Fibroblast of villous mesenchyme (primary cell): Measurements from ENCODE around the gene PTGFRN. TPM values are rescaled to one million over a fixed set of nuclear protein-coding genes. Genes with fewer than 3 reads are reported as not detected.
"Not testable (repeated sequence)": the region's sequence is repeated elsewhere in the genome, so short reads cannot be mapped to it uniquely, and the experiment has no call there.

ENCODE experiments used
- DNase-seq: peaks from one replicate; pipeline ENCODE4 v3.0.0-alpha.2; 2010; ENCODE audit warnings: low read depth
- H3K4me3 ChIP-seq: 2 replicates; pipeline ENCODE4 v1.5.1; 2011; ENCODE audit warnings: low read depth, mild to moderate bottlenecking, low read length
- CTCF ChIP-seq: IDR thresholded peaks from 2 replicates; pipeline ENCODE4 v1.5.1; 2012; ENCODE audit warnings: low read depth, mild to moderate bottlenecking, low read length; ENCODE audit not compliant: insufficient read depth
- total RNA-seq: library from RNA; depleted of rRNA; stranded (reverse); fragments of >200 nt; gene quantifications from 2 replicates; pipeline ENCODE4 v1.2.3, GENCODE V29; 2012

PTGFRN gene
- total RNA-seq, 1 donor: 22.9 TPM

GRCh38 chr1:116933606-116934515 is 24.1 kb downstream of the PTGFRN start:
- no peak for DNase-seq
- no peak for TF ChIP-seq CTCF

DNA sequence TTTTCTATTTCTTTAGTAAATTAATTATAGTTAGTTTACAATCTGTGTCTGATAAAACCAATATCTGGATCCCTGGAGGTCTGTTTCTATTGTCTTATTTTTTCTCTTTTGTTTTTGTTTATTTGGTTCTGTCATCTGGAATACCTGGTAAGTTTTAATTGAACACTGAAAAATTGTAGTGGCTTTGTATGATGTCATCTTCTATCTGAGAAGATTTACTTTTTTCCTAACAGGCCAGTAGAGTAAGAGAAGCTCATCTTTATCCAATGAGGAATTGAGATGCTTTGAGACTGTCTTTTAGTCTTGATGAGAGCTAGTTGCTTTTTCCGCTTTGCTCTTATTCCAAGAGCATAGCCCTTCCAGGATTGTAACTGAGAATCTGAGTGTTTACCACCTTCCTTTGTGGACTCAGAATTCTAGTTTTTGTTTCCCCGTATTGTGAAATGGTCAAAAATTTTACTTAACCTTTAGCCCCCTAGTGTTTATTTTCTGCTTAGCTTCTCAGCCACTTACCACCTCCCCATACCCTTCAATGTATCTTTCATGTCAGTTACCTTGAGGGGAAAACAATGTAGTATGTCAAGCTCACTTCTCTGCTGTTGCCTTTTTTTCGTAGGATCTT is 25.0 kb downstream of the PTGFRN start:
- DNase-seq: peak; percentile 3
- peak; percentile 14 for TF ChIP-seq CTCF
- no peak overlapping the region for H3K4me3 ChIP-seq

More at GRCh38 chr1:116933606-116934515, 24.1 kb downstream of the PTGFRN start:
- no peak overlapping the region for H3K4me3 ChIP-seq

DNA sequence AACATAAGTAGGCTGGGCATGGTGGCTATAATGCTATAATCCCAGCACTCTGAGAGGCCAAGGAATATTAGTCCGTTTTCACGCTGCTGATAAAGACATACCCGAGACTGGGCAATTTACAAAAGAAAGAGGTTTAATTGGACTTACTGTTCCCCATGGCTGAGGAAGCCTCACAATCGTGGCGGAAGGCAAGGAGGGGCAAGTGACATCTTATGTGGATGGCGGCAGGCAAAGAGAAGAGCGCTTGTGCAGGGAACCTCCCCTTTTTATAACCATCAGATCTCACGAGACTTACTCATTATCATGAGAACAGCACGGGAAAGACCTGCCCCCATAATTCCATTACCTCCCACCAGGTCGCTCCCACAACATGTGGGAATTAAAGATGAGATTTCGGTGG is 28.5 kb downstream of the PTGFRN start:
- no peak for TF ChIP-seq CTCF
- H3K4me3 ChIP-seq: no peak overlapping the region
- no peak for DNase-seq

DNA sequence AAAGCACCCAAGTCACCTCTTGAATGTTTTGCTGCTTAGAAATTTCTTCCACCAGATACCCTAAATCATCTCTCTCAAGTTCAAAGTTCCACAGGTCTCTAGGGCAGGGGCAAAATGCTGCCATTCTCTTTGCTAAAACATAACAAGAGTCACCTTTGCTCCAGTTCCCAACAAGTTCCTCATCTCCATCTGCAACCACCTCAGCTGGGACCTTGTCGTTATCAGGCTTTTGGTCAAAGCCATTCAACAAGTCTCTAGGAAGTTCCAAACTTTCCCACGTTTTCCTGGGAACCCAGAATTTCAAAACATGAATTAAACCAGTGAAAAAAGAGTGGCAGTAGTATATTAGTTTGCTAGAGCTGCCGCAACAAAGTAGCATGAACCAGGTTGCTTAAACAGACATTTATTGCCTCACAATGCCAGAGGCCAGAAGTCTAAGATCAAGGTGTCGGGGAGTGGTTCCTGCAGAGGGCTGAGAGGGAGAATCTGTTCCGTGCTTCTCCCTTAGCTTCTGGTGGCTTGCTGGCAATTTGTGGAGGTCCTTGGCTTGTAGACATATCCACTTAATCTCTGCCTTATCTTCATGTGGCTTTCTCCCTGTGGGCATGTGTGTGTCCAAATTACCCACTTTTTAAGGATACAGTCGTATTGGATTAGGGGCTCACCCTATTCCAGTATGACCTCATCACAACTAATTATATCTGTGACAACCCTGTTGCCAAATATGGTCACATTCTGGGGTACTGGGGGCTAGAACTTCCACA is 30.2 kb downstream of the PTGFRN start:
- not testable (repeated sequence) for H3K4me3 ChIP-seq, DNase-seq

DNA sequence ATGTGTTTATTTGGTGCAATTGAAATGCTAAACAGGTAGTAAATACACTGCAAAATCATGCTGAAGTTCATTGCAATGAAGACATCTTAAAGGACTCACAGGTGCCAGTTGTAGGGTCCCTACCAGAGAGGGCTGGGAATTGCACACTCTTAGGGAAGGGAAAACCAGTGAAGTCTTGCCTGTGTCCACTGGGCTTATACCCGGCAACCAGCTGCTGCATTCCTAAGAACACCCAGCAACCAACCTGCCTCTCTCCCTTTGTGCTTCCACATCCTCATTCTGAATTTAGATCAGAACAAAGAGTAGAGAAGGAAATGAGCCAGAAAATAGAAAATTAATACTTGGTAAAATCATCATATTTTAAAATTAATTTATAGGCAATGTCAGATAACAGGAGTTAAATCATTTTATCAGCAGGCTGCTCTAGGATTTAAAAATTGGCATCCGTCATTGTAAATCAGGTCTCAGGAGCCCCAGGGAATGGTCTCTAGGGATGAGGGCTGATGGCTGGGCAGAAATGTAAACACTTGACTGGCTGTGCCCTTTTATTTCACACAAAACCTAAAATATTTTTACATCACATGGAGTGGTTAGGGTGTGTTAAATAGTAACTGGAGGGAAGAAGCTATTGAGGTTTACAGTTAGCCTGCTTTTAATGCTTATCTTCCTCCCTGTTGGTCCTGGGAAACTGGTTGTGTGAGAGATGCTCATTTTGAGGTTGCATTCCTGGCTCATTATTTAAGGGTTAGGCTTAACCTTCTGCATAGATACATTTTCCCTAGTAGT is 31.3 kb downstream of the PTGFRN start:
- H3K4me3 ChIP-seq: no peak overlapping the region
- no peak for DNase-seq
- TF ChIP-seq CTCF: no peak

- TF ChIP-seq CTCF: no peak
- DNase-seq: no peak
- H3K4me3 ChIP-seq: no peak overlapping the region
Measured at GRCh38 chr1:116941670-116942069, 32.0 kb downstream of the PTGFRN start.
